Lower leg skin (tissue), 4 donors: ENCODE measurements around the gene FAM114A1. TPM values are rescaled to one million over a fixed set of nuclear protein-coding genes. Genes with fewer than 3 reads are reported as not detected.

Source experiments
- DNase-seq, 2 donors: peaks; one replicate each; pipeline ENCODE4 v3.0.0-alpha.2; 2019; ENCODE audit warnings: low spot score in 2 of 2
- H3K4me3 ChIP-seq: fragments of 200-600 bp; sonication (generic); 2 replicates; pipeline ENCODE4 v1.5.1; 2017; ENCODE audit warnings: mild to moderate bottlenecking, low read depth; ENCODE audit not compliant: poor library complexity, severe bottlenecking
- POLR2A ChIP-seq, 2 donors: fragments of 450-650 bp; IDR thresholded peaks; one replicate each; pipeline ENCODE4 v1.6.1; 2016 to 2017; ENCODE audit warnings: antibody characterized with exemption in 2 of 2, mild to moderate bottlenecking in 1 of 2, moderate library complexity in 1 of 2
- WGBS, 2 donors: methylation state at CpG; one replicate each; pipeline ENCODE4 v1.1.5; 2018; 5-methylcytosine and 5-hydroxymethylcytosine counted together
- intact Hi-C: fragments of 100-400 bp; cut with DNase I; formaldehyde crosslinking; loops from one replicate; pipeline ENCODE4 v1.15.0; 2023; ENCODE audit warnings: low total_unique reads
- total RNA-seq, 4 donors: library from RNA; depleted of rRNA; stranded (reverse); fragments of >200 nt; gene quantifications; one replicate each; pipeline ENCODE4 v1.1.0, GENCODE V29; 2016
- TF ChIP-seq, protein P1 (sequence below), 3 donors: fragments of 450-650 bp; IDR thresholded peaks; one replicate each; pipeline ENCODE4 v1.5.1; 2016; ENCODE audit warnings: antibody characterized with exemption in 3 of 3, mild to moderate bottlenecking in 3 of 3, moderate library complexity in 2 of 3

Gene FAM114A1
- total RNA-seq, 4 donors from 2014 or later, result 49.8 to 71.0 (median 54.6) TPM

DNA sequence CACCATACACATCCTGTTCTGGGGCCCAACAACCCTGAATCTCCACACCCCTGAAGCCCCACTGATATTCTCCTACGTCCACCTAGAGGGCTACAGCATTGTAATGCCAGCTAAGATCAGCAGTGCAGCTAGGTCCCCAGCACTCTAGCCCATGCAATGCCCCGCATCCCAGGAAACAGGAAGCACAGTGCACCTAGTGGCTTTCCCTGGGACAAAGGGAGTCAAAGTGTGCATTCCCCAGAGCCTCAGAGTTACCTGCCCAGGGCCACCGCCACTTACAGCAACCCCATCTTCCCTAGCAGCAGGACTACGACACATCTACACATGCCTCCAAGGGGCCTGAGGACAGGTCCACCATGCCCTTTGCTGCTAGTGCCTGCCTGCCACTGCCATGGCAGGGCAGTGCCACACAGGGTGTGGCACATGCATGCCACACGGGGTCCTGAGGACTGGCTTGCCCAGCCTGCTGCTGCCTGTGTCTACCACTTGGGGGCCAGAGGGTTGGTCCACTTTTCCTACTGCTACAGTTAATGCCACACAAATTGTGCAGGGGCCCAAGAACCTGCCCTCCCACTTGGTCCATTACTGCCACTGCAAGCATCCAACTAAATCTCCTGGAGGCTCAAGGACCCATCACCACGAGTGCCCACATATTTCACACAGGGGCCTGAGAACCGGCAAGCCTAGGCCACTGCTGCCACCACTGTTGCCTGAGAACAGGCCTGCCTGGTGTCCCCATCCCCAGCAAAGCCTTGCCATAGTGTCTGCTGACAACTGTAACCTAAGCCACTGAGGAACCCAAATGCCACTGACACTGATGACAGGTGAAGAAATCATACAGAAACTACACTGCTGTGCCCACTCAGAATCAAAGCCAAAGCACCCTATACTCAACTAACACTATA, 34.7 kb upstream of the FAM114A1 start:
- intact Hi-C loops, result no loop called here
- DNase-seq, result no peak
- 87 to 93% methylated on average over 7 of the region's 7 CpGs for WGBS, 2 donors
- H3K4me3 ChIP-seq, result no peak overlapping the region
- TF ChIP-seq, protein P1, sequence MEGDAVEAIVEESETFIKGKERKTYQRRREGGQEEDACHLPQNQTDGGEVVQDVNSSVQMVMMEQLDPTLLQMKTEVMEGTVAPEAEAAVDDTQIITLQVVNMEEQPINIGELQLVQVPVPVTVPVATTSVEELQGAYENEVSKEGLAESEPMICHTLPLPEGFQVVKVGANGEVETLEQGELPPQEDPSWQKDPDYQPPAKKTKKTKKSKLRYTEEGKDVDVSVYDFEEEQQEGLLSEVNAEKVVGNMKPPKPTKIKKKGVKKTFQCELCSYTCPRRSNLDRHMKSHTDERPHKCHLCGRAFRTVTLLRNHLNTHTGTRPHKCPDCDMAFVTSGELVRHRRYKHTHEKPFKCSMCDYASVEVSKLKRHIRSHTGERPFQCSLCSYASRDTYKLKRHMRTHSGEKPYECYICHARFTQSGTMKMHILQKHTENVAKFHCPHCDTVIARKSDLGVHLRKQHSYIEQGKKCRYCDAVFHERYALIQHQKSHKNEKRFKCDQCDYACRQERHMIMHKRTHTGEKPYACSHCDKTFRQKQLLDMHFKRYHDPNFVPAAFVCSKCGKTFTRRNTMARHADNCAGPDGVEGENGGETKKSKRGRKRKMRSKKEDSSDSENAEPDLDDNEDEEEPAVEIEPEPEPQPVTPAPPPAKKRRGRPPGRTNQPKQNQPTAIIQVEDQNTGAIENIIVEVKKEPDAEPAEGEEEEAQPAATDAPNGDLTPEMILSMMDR (IDR thresholded peaks at IDR 0.05), result no peak
- TF ChIP-seq POLR2A (IDR thresholded peaks at IDR 0.05), result no peak

DNA sequence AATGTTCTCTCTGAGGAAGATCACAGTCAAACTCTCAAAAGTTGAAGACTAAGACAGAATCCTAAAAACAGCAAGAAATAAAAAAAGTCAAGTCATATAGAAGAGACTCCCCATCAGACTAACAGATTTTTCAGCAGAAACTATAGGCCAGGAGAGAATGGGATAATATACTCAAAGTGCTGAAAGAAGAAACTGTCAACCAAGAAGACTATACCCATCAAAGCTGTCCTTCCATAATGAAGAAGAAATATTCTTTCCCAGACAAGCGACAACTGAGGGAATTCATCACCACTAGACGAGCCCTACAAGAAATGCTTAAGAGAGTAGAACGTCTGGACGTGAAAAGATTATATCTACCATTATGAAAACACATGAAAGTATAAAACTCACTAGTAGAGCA, 33.0 kb upstream of the FAM114A1 start:
- 86 to 93% methylated on average over 4 of the region's 4 CpGs for WGBS, 2 donors
- no peak for DNase-seq

DNA sequence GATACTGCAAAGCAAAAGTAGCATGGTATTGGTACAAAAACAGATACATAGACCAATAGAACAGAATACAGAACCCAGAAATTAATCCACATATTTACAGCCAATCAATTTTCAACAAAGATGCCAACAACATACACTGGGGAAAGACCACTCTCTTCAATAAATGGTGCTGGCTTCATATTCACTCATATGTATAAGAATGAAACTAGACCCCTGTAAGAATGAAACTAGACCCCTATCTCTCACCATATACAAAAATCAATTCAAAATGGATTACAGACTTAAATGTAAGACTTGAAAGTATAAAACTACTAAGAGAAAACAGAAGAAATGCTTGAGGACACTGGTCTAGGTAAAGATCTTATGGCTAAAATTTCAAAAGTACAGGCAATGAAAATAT, 30.3 kb upstream of the FAM114A1 start:
- no peak for DNase-seq
- intact Hi-C loops, result no loop called here
- H3K4me3 ChIP-seq, result no peak overlapping the region
- TF ChIP-seq, protein P1 (IDR thresholded peaks at IDR 0.05), result no peak
- TF ChIP-seq POLR2A (IDR thresholded peaks at IDR 0.05), result no peak

More for the DNA sequence above, 33.0 kb upstream of the FAM114A1 start:
- intact Hi-C loops, result no loop called here
- no peak overlapping the region for H3K4me3 ChIP-seq
- TF ChIP-seq POLR2A (IDR thresholded peaks at IDR 0.05), result no peak
- TF ChIP-seq, protein P1 (IDR thresholded peaks at IDR 0.05), result no peak

DNA sequence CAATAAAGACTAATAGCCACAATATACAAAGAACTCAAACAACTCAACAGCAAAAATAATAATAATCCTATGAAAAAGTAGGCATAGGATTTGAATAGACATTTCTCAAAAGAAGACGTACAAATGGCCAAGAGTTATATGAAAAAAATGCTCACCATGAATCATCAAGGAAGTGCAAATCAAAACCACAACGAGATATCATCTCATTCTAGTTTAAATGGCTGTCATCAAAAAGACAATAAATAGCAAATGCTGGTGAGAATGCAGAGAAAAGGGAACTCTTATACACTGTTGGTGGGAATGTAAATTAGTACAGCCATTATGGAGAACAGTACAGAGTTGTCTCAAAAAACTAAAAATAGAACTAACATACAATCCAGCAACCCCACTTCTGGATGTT, 29.8 kb upstream of the FAM114A1 start:
- DNase-seq, result no peak
- 24 to 28% methylated on average over 2 of the region's 2 CpGs for WGBS, 2 donors
- H3K4me3 ChIP-seq, result no peak overlapping the region
- intact Hi-C loops, result no loop called here
- TF ChIP-seq, protein P1 (IDR thresholded peaks at IDR 0.05), result no peak
- no peak for TF ChIP-seq POLR2A (IDR thresholded peaks at IDR 0.05)

DNA sequence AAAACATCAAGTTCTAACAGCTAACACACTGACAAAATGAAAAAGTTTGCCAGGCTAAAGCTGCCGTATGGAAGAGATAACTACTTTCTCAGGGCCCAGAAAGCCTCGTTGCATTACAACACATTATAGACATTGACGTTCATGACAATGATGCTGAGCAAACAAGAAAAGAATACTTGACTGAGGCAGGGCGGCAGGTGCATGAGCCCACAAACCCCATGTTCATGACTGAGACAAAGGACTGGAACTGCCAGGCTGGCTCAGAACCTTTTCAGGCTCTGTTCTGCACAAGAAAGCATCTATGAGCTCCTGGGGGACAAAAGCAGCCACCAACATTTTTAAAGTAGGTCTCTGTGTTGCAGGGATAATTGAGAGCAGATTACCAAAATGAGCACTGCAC, 24.6 kb upstream of the FAM114A1 start:
- WGBS, 2 donors, result 83 to 87% methylated on average over 4 of the region's 4 CpGs
- intact Hi-C loops, result no loop called here
- TF ChIP-seq, protein P1 (IDR thresholded peaks at IDR 0.05), result no peak
- no peak for TF ChIP-seq POLR2A (IDR thresholded peaks at IDR 0.05)
- H3K4me3 ChIP-seq, result no peak overlapping the region
- no peak for DNase-seq
